NCI-H526 treated with DMSO at 0.1 percent for 48 hours (cell line): Measurements from ENCODE around the gene CELA1.

Source experiments
- DNase-seq: peaks from one replicate; lab custom pipeline; 2025; lab: John Stamatoyannopoulos, UW

The CELA1 gene

GRCh38 chr12:51346581-51346980 is at the start of gene CELA1:
Gene CELA1 (minus strand): TSS chr12:51346679. CDS start chr12:51346638, 41 bp downstream.
- DNase-seq = no peak

- DNase-seq = no peak
Observed at GRCh38 chr12:51395283-51396230, 49.1 kb upstream of the CELA1 start.

GRCh38 chr12:51393676-51394545 is 47.4 kb upstream of the CELA1 start:
- DNase-seq = no peak

GRCh38 chr12:51392556-51393237 is 46.2 kb upstream of the CELA1 start:
- no peak for DNase-seq

- DNase-seq = peak; percentile 58
Observed at GRCh38 chr12:51391283-51392123, 45.0 kb upstream of the CELA1 start, which contains the start of gene GALNT6. Gene GALNT6 (minus strand): TSS chr12:51391406. CDS start chr12:51379781, 11,625 bp downstream.

- no peak for DNase-seq
Observed at GRCh38 chr12:51390891-51391282, 44.4 kb upstream of the CELA1 start.

GRCh38 chr12:51390457-51390856 is 44.0 kb upstream of the CELA1 start:
- DNase-seq = no peak

- no peak for DNase-seq
Observed at GRCh38 chr12:51389302-51389999, 43.0 kb upstream of the CELA1 start.

GRCh38 chr12:51388846-51389245 is 42.4 kb upstream of the CELA1 start:
- DNase-seq = no peak

GRCh38 chr12:51388069-51388799 is 41.8 kb upstream of the CELA1 start:
- no peak for DNase-seq

GRCh38 chr12:51386351-51386750 is 39.9 kb upstream of the CELA1 start:
- peak; percentile 8 for DNase-seq

GRCh38 chr12:51383269-51383905 is 36.9 kb upstream of the CELA1 start:
- DNase-seq = no peak

- DNase-seq = no peak
Observed at GRCh38 chr12:51382173-51382572, 35.7 kb upstream of the CELA1 start.

GRCh38 chr12:51381226-51382079 is 35.0 kb upstream of the CELA1 start:
- no peak for DNase-seq

- DNase-seq = no peak
Observed at GRCh38 chr12:51379571-51379970, 33.1 kb upstream of the CELA1 start.

GRCh38 chr12:51378749-51379148 is 32.3 kb upstream of the CELA1 start:
- no peak for DNase-seq

GRCh38 chr12:51377099-51377984 is 30.9 kb upstream of the CELA1 start:
- no peak for DNase-seq
